HepG2 (cell line): ENCODE results near the gene ITGA7. TPM values are rescaled to one million over a fixed set of nuclear protein-coding genes. Genes with fewer than 3 reads are reported as not detected.
A peak's percentile ranks its signal among the peaks of the same experiment; 100 is the strongest.

Experiments used
- HNF4G ChIP-seq, 2 experiments: sonication (generic) in 1 of 2; formaldehyde crosslinking in 1 of 2; IDR thresholded peaks; 2 replicates each; pipeline versions ENCODE4 v1.4.0 to v1.6.1; 2011 to 2020; ENCODE audit warnings: borderline replicate concordance in 2 of 2, low read depth in 2 of 2, mild to moderate bottlenecking in 2 of 2, low read length in 1 of 2, missing genetic modification reagents in 1 of 2, moderate library complexity in 1 of 2
- KLF16 ChIP-seq, 2 experiments: sonication (generic) in 1 of 2; formaldehyde crosslinking in 1 of 2; IDR thresholded peaks; 2 replicates each; pipeline versions ENCODE4 v1.6.1 to v1.8.0; 2016 to 2023; ENCODE audit warnings: missing genetic modification reagents in 2 of 2, missing compliant biosample characterization in 1 of 2
- MBD4 ChIP-seq: IDR thresholded peaks from 2 replicates; pipeline ENCODE4 v1.6.1; 2012; ENCODE audit warnings: low read length, inconsistent platforms, borderline replicate concordance
- NR2F6 ChIP-seq, 2 experiments: IDR thresholded peaks; 2 replicates each; pipeline ENCODE4 v1.6.1; 2016; ENCODE audit warnings: antibody characterized with exemption in 1 of 2, mild to moderate bottlenecking in 1 of 2
- SIN3A ChIP-seq: IDR thresholded peaks from 2 replicates; pipeline ENCODE4 v1.6.1; 2011; ENCODE audit warnings: low read depth, mild to moderate bottlenecking, control low read depth, low read length, borderline replicate concordance
- SSRP1 ChIP-seq: IDR thresholded peaks from 2 replicates; pipeline ENCODE4 v1.6.1; 2016; ENCODE audit warnings: control low read depth
- SYNCRIP ChIP-seq: fragments of 200-400 bp; formaldehyde crosslinking; IDR thresholded peaks from 2 replicates; pipeline ENCODE4 v1.6.1; 2018; ENCODE audit warnings: mild to moderate bottlenecking, low read depth, low read length; ENCODE audit not compliant: insufficient read depth
- ZBTB7A ChIP-seq: sonication (generic); formaldehyde crosslinking; IDR thresholded peaks from 2 replicates; pipeline ENCODE4 v1.8.0; 2022; ENCODE audit warnings: mild to moderate bottlenecking, missing genetic modification reagents
- ZFP82 ChIP-seq: sonication (generic); formaldehyde crosslinking; IDR thresholded peaks from 2 replicates; pipeline ENCODE4 v1.5.1; 2020; ENCODE audit warnings: mild to moderate bottlenecking, missing genetic modification reagents, borderline replicate concordance
- ZNF737 ChIP-seq: sonication (generic); formaldehyde crosslinking; IDR thresholded peaks from 2 replicates; pipeline ENCODE4 v1.5.0; 2020; ENCODE audit warnings: missing genetic modification reagents, mild to moderate bottlenecking, borderline replicate concordance
- polyA plus RNA-seq, 8 experiments: library from polyadenylated mRNA; depleted of rRNA in 3 of 8; stranded (reverse) in 7 of 8; unstranded in 1 of 8; fragments of >200 nt; fragmentation: Illumina TruSeq in 4 of 8; extraction: Trizol in 4 of 8; gene quantifications; 2 replicates each; pipeline versions ENCODE4 v1.2.1 to v1.2.3, GENCODE V29; 2011 to 2016; ENCODE audit warnings: low read depth in 4 of 8, missing spikeins in 1 of 8, mixed read lengths in 1 of 8; ENCODE audit not compliant: insufficient read depth in 1 of 8
- total RNA-seq, 5 experiments: library from RNA; depleted of rRNA; stranded (reverse); fragments of >200 nt; fragmentation: Illumina TruSeq; extraction: Trizol; gene quantifications; 2 replicates each; pipeline ENCODE4 v1.2.3, GENCODE V29; 2016; ENCODE audit warnings: low read depth in 1 of 5
- TF ChIP-seq, protein P1 (sequence below), 2 experiments: sonication (generic) in 1 of 2; formaldehyde crosslinking in 1 of 2; IDR thresholded peaks; 2 replicates each; pipeline versions ENCODE4 v1.4.0 to v1.6.1; 2016 to 2020; ENCODE audit warnings: borderline replicate concordance in 1 of 2, low read depth in 1 of 2, mild to moderate bottlenecking in 1 of 2, missing genetic modification reagents in 1 of 2
- TF ChIP-seq, protein P2 (sequence below): sonication (generic); formaldehyde crosslinking; IDR thresholded peaks from one replicate; pipeline ENCODE4 v1.5.1; 2020; ENCODE audit warnings: mild to moderate bottlenecking, missing genetic modification reagents; ENCODE audit errors: not compliant biosample characterization

ITGA7 gene
- total and polyA plus RNA-seq, 2 of the 13 experiments (the other 11 are each of a cell fraction or from before 2014, with no cell fraction given), result 0.65 to 0.75 TPM

DNA sequence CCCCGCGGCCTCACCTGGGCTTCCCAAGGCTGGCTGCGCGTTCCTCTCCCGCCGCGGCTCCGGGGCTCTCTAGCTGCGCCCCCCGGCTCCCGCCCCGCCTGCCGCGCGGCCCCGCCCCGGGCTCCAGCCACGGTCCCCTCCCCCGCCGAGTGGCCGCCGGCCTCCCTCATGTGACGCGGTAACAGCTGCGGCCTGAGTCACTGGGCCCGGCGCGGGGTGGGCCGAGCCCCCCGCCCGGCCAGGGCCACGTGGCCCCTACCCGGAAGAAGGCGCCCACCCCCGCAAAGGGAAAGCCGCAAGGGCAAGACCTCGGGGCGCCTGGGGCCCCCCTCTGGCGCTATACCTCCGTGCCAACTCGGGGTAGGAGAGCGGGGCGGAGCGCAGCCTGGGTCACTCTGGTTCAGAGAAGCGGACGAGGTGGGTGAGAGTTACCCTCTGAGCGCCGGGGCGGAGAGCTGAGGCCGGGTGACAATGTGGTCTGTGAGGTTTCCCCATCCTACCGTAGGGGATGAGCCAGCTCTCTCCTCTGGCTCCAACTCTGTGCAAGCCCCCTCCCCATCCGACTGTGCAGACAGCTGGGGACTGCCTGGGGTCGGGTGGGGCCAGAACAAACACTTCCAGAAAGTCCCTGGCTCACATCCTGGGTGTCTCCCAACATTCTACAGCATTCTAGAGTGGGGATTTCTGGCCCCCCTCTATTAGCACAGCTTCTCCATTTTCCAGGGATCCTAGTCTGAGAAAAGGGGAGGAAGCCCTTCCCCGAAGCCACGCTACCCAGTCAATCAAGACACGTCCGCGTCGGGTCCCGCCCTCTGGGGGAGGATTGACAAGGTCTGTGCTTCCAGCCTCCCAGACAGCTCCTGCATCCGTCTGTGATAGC lies 21.5 kb upstream of the ITGA7 start, which contains the start of gene CD63 (continued):
- TF ChIP-seq SIN3A, result peak; percentile 33; the same call in 1 of the 2 replicates
- TF ChIP-seq MBD4, result no peak
- TF ChIP-seq, protein P1, sequence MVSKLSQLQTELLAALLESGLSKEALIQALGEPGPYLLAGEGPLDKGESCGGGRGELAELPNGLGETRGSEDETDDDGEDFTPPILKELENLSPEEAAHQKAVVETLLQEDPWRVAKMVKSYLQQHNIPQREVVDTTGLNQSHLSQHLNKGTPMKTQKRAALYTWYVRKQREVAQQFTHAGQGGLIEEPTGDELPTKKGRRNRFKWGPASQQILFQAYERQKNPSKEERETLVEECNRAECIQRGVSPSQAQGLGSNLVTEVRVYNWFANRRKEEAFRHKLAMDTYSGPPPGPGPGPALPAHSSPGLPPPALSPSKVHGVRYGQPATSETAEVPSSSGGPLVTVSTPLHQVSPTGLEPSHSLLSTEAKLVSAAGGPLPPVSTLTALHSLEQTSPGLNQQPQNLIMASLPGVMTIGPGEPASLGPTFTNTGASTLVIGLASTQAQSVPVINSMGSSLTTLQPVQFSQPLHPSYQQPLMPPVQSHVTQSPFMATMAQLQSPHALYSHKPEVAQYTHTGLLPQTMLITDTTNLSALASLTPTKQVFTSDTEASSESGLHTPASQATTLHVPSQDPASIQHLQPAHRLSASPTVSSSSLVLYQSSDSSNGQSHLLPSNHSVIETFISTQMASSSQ (IDR thresholded peaks at IDR 0.05; ENCODE audit: low read depth), result no peak
- TF ChIP-seq, protein P1 (CRISPR knock-in tag; IDR thresholded peaks at IDR 0.05; ENCODE audit: borderline replicate concordance), result peak; percentile 11; the same call in 1 of the 2 replicates
- no peak; the same call in 1 of the 2 replicates for TF ChIP-seq SSRP1
- TF ChIP-seq, protein P2, sequence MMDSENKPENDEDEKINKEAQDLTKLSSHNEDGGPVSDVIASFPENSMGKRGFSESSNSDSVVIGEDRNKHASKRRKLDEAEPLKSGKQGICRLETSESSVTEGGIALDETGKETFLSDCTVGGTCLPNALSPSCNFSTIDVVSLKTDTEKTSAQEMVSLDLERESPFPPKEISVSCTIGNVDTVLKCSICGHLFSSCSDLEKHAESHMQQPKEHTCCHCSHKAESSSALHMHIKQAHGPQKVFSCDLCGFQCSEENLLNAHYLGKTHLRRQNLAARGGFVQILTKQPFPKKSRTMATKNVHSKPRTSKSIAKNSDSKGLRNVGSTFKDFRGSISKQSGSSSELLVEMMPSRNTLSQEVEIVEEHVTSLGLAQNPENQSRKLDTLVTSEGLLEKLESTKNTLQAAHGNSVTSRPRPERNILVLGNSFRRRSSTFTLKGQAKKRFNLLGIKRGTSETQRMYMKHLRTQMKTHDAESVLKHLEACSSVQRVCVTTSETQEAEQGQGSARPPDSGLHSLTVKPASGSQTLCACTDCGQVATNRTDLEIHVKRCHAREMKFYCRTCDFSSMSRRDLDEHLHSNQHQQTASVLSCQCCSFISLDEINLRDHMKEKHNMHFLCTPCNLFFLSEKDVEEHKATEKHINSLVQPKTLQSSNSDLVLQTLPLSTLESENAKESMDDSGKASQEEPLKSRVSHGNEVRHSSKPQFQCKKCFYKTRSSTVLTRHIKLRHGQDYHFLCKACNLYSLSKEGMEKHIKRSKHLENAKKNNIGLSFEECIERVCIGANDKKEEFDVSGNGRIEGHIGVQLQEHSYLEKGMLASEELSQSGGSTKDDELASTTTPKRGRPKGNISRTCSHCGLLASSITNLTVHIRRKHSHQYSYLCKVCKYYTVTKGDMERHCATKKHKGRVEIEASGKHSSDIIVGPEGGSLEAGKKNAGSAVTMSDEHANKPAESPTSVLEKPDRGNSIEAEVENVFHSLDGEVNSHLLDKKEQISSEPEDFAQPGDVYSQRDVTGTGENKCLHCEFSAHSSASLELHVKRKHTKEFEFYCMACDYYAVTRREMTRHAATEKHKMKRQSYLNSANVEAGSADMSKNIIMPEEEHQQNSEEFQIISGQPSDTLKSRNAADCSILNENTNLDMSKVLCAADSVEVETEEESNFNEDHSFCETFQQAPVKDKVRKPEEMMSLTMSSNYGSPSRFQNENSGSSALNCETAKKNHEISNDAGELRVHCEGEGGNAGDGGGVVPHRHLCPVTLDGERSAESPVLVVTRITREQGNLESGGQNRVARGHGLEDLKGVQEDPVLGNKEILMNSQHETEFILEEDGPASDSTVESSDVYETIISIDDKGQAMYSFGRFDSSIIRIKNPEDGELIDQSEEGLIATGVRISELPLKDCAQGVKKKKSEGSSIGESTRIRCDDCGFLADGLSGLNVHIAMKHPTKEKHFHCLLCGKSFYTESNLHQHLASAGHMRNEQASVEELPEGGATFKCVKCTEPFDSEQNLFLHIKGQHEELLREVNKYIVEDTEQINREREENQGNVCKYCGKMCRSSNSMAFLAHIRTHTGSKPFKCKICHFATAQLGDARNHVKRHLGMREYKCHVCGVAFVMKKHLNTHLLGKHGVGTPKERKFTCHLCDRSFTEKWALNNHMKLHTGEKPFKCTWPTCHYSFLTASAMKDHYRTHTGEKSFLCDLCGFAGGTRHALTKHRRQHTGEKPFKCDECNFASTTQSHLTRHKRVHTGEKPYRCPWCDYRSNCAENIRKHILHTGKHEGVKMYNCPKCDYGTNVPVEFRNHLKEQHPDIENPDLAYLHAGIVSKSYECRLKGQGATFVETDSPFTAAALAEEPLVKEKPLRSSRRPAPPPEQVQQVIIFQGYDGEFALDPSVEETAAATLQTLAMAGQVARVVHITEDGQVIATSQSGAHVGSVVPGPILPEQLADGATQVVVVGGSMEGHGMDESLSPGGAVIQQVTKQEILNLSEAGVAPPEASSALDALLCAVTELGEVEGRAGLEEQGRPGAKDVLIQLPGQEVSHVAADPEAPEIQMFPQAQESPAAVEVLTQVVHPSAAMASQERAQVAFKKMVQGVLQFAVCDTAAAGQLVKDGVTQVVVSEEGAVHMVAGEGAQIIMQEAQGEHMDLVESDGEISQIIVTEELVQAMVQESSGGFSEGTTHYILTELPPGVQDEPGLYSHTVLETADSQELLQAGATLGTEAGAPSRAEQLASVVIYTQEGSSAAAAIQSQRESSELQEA (CRISPR knock-in tag), result no peak
- TF ChIP-seq HNF4G (IDR thresholded peaks at IDR 0.05; ENCODE audit: borderline replicate concordance, low read depth, low read length), result 0 out of 2 replicates have a peak, but pooled peaks have one; percentile 9
- no peak for TF ChIP-seq HNF4G (CRISPR knock-in tag; IDR thresholded peaks at IDR 0.05; ENCODE audit: borderline replicate concordance, low read depth)
- TF ChIP-seq ZNF737 (CRISPR knock-in tag), result no peak
- TF ChIP-seq SYNCRIP, result no peak
- TF ChIP-seq KLF16 (CRISPR knock-in tag; IDR thresholded peaks at IDR 0.05), result peak in 1 of 2 experiments; percentile 57; a peak in 1 of 4 replicates
- no peak for TF ChIP-seq ZFP82 (CRISPR knock-in tag)
- 0 out of 2 replicates have a peak, but pooled peaks have one; percentile 54 for TF ChIP-seq ZBTB7A (CRISPR knock-in tag)
- peak; percentile 30; the same call in 1 of the 2 replicates for TF ChIP-seq NR2F6 (IDR thresholded peaks at IDR 0.05)
- no peak; the same call in 1 of the 2 replicates for TF ChIP-seq NR2F6 (CRISPR knock-in tag; IDR thresholded peaks at IDR 0.05)
